Lower leg skin (tissue), 4 donors: ENCODE results near the gene USP16. TPM values are rescaled to one million over a fixed set of nuclear protein-coding genes. Genes with fewer than 3 reads are reported as not detected.

Experiments
- DNase-seq, 2 donors: peaks; one replicate each; pipeline ENCODE4 v3.0.0-alpha.2; 2019; ENCODE audit warnings: low spot score in 2 of 2
- H3K4me3 ChIP-seq: fragments of 200-600 bp; sonication (generic); 2 replicates; pipeline ENCODE4 v1.5.1; 2017; ENCODE audit warnings: mild to moderate bottlenecking, low read depth; ENCODE audit not compliant: poor library complexity, severe bottlenecking
- CTCF ChIP-seq, 3 donors: fragments of 450-650 bp; IDR thresholded peaks; one replicate each; pipeline ENCODE4 v1.5.1; 2016; ENCODE audit warnings: antibody characterized with exemption in 3 of 3, mild to moderate bottlenecking in 3 of 3, moderate library complexity in 2 of 3
- POLR2A ChIP-seq, 2 donors: fragments of 450-650 bp; IDR thresholded peaks; one replicate each; pipeline ENCODE4 v1.6.1; 2016 to 2017; ENCODE audit warnings: antibody characterized with exemption in 2 of 2, mild to moderate bottlenecking in 1 of 2, moderate library complexity in 1 of 2
- WGBS, 2 donors: methylation state at CpG; one replicate each; pipeline ENCODE4 v1.1.5; 2018; 5-methylcytosine and 5-hydroxymethylcytosine counted together
- intact Hi-C: fragments of 100-400 bp; cut with DNase I; formaldehyde crosslinking; loops from one replicate; pipeline ENCODE4 v1.15.0; 2023; ENCODE audit warnings: low total_unique reads
- total RNA-seq, 4 donors: library from RNA; depleted of rRNA; stranded (reverse); fragments of >200 nt; gene quantifications; one replicate each; pipeline ENCODE4 v1.1.0, GENCODE V29; 2016

USP16 gene
- total RNA-seq, 4 donors from 2014 or later: 21.3 to 25.8 (median 23.4) TPM

GRCh38 chr21:29022166-29022565 is 2.3 kb upstream of the USP16 start:
- no peak for DNase-seq
- 81 to 87% methylated on average over 4 of the region's 4 CpGs for WGBS, 2 donors
- intact Hi-C loops: loop anchor here (10.0 kb wide), 1 partner anchor 353 kb away; no protein-coding TSS in a partner anchor
- TF ChIP-seq CTCF (IDR thresholded peaks at IDR 0.05) (no peak), POLR2A (IDR thresholded peaks at IDR 0.05) (no peak)
- no peak overlapping the region for H3K4me3 ChIP-seq

DNA sequence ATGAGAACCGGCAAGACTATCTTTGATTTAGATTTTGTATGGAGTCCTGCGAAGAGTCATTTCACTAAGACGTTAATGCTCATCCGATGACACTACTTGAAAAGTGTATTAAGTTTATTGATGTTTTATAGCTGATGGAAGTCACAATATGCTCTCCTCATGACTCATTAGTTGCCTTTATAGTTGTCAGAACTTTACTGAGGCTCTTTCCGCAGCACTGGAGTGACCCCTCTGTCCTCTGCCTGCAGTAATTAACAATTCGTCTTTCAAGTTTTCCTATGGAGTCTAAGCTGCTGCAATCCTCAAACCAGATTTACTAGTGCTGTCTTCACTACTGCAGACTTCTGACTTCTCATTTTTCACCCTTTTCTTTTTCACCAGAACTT is 853 bp downstream of the USP16 start:
- 2 to 4% methylated on average over 6 of the region's 6 CpGs for whole genome bisulfite sequencing, 2 donors
- H3K4me3 ChIP-seq: peak overlapping the region; percentile 55
- intact Hi-C loops: loop anchor here (10.0 kb wide), 1 partner anchor 349 kb away; no protein-coding TSS in a partner anchor
- no peak for TF ChIP-seq POLR2A (IDR thresholded peaks at IDR 0.05)
- TF ChIP-seq CTCF (IDR thresholded peaks at IDR 0.05): no peak
- no peak for DNase-seq

- no peak for DNase-seq
- intact Hi-C loops: loop anchor here (10.0 kb wide), 1 partner anchor 345 kb away; no protein-coding TSS in a partner anchor
- no peak for TF ChIP-seq CTCF (IDR thresholded peaks at IDR 0.05)
- TF ChIP-seq POLR2A (IDR thresholded peaks at IDR 0.05): no peak
- no peak overlapping the region for H3K4me3 ChIP-seq
- WGBS, 2 donors: 80 to 100% methylated on average over 1 of the region's 1 CpG
Observed at GRCh38 chr21:29029524-29029923, 5.1 kb downstream of the USP16 start.

DNA sequence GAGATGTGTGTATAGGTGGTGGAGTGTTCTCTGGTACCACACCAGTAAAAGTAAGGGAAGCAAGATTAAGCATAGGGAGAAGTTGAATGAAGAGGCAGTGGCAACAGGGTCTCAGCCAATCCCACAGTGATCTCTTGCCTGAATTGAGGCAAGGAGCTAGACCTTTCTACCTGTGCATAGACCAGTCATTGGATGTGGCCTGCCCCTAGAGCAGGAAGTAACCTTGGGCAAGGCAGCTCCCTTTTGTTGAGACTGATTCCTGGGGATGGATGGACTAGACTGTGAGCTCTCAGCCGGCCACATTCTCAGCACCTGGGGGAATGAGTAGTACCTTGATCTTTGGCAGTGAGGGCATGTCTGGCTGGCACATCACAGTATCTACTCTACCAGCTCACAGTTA is 6.4 kb downstream of the USP16 start:
- DNase-seq: no peak
- no peak for TF ChIP-seq POLR2A (IDR thresholded peaks at IDR 0.05)
- TF ChIP-seq CTCF (IDR thresholded peaks at IDR 0.05): no peak
- intact Hi-C loops: no loop called here
- no peak overlapping the region for H3K4me3 ChIP-seq
- WGBS, 2 donors: 91 to 100% methylated on average over 1 of the region's 1 CpG

DNA sequence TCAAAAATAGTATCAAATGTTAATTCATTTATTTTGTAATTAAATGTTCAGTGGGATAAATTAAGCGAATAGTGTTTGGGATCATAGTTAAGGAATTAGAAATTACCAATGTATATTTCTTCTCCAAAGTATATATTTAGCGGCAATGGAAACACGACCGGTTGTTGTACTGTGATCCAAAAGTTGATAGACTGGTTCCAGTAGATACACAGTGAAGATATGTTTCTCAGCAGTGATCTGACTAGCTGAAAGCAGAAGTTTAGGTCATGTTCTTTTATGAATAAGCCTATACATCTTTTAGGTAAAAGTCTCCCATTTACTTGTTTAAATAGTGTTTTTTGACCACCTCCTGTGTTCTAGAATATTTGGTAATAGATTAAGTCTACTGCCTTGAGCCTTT is 8.8 kb downstream of the USP16 start:
- TF ChIP-seq CTCF (IDR thresholded peaks at IDR 0.05) (no peak), POLR2A (IDR thresholded peaks at IDR 0.05) (no peak)
- no peak for DNase-seq
- H3K4me3 ChIP-seq: no peak overlapping the region
- intact Hi-C loops: no loop called here
- 48 to 70% methylated on average over 4 of the region's 4 CpGs for WGBS, 2 donors

- H3K4me3 ChIP-seq: no peak overlapping the region
- WGBS, 2 donors: 89 to 91% methylated on average over 3 of the region's 3 CpGs
- intact Hi-C loops: no loop called here
- no peak for TF ChIP-seq CTCF (IDR thresholded peaks at IDR 0.05)
- TF ChIP-seq POLR2A (IDR thresholded peaks at IDR 0.05): no peak
- no peak for DNase-seq
Observed at GRCh38 chr21:29033871-29034270, 9.4 kb downstream of the USP16 start.
